ENCODE data around the gene LHFPL6.

Gene LHFPL6

GRCh38 chr13:39505151-39505550 is 97.8 kb downstream of the LHFPL6 start:
- H3K4me3 ChIP-seq (ENCODE audit: low read length), result no peak overlapping the region
- H3K27me3 ChIP-seq (ENCODE audit: control insufficient read depth, insufficient read depth, low read length), result no peaks in the 10 kb centered on the region
- no peaks in the 10 kb centered on the region for H3K36me3 ChIP-seq (ENCODE audit: control insufficient read depth, low read depth, low read length)
- no peak overlapping the region for H3K9ac ChIP-seq (ENCODE audit: low read length)
- H3K27ac ChIP-seq (ENCODE audit: low read length), result no peak overlapping the region
- peaks cover 4% of the 10 kb centered on the region for H3K4me1 ChIP-seq (ENCODE audit: control insufficient read depth, low read depth, low read length)
- no peaks in the 10 kb centered on the region for H3K9me3 ChIP-seq (ENCODE audit: control insufficient read depth, low read depth, low read length)

- no peaks in the 10 kb centered on the region for H3K9me3 ChIP-seq (ENCODE audit: control insufficient read depth, low read depth, low read length)
- no peak overlapping the region for H3K27ac ChIP-seq (ENCODE audit: low read length)
- no peak overlapping the region for H3K4me3 ChIP-seq (ENCODE audit: low read length)
- peaks cover 18% of the 10 kb centered on the region for H3K4me1 ChIP-seq (ENCODE audit: control insufficient read depth, low read depth, low read length)
- no peak overlapping the region for H3K9ac ChIP-seq (ENCODE audit: low read length)
- H3K36me3 ChIP-seq (ENCODE audit: control insufficient read depth, low read depth, low read length), result no peaks in the 10 kb centered on the region
- no peaks in the 10 kb centered on the region for H3K27me3 ChIP-seq (ENCODE audit: control insufficient read depth, insufficient read depth, low read length)
Measured at GRCh38 chr13:39503048-39503447, 99.9 kb downstream of the LHFPL6 start.

GRCh38 chr13:39501702-39502324 is 101.2 kb downstream of the LHFPL6 start:
- Histone ChIP-seq H3K36me3 (ENCODE audit: control insufficient read depth, low read depth, low read length) (no peaks in the 10 kb centered on the region), H3K4me3 (ENCODE audit: low read length) (no peak overlapping the region), H3K9ac (ENCODE audit: low read length) (no peak overlapping the region), H3K27ac (ENCODE audit: low read length) (no peak overlapping the region), H3K4me1 (ENCODE audit: control insufficient read depth, low read depth, low read length) (peaks cover 30% of the 10 kb centered on the region), H3K27me3 (ENCODE audit: control insufficient read depth, insufficient read depth, low read length) (no peaks in the 10 kb centered on the region), H3K9me3 (ENCODE audit: control insufficient read depth, low read depth, low read length) (no peaks in the 10 kb centered on the region)

GRCh38 chr13:39499604-39500003 is 103.4 kb downstream of the LHFPL6 start:
- no peaks in the 10 kb centered on the region for H3K36me3 ChIP-seq (ENCODE audit: control insufficient read depth, low read depth, low read length)
- H3K9ac ChIP-seq (ENCODE audit: low read length), result no peak overlapping the region
- H3K4me3 ChIP-seq (ENCODE audit: low read length), result no peak overlapping the region
- no peaks in the 10 kb centered on the region for H3K9me3 ChIP-seq (ENCODE audit: control insufficient read depth, low read depth, low read length)
- H3K4me1 ChIP-seq (ENCODE audit: control insufficient read depth, low read depth, low read length), result peaks cover 52% of the 10 kb centered on the region
- H3K27me3 ChIP-seq (ENCODE audit: control insufficient read depth, insufficient read depth, low read length), result no peaks in the 10 kb centered on the region
- no peak overlapping the region for H3K27ac ChIP-seq (ENCODE audit: low read length)

GRCh38 chr13:39498471-39499114 is 104.4 kb downstream of the LHFPL6 start:
- H3K27ac ChIP-seq (ENCODE audit: low read length), result no peak overlapping the region
- H3K36me3 ChIP-seq (ENCODE audit: control insufficient read depth, low read depth, low read length), result no peaks in the 10 kb centered on the region
- no peak overlapping the region for H3K9ac ChIP-seq (ENCODE audit: low read length)
- no peaks in the 10 kb centered on the region for H3K9me3 ChIP-seq (ENCODE audit: control insufficient read depth, low read depth, low read length)
- peak overlapping the region; percentile 29 for H3K4me3 ChIP-seq (ENCODE audit: low read length)
- peaks cover 62% of the 10 kb centered on the region for H3K4me1 ChIP-seq (ENCODE audit: control insufficient read depth, low read depth, low read length)
- no peaks in the 10 kb centered on the region for H3K27me3 ChIP-seq (ENCODE audit: control insufficient read depth, insufficient read depth, low read length)

- H3K4me1 ChIP-seq (ENCODE audit: control insufficient read depth, low read depth, low read length), result peaks cover 72% of the 10 kb centered on the region
- H3K27ac ChIP-seq (ENCODE audit: low read length), result no peak overlapping the region
- H3K4me3 ChIP-seq (ENCODE audit: low read length), result no peak overlapping the region
- no peaks in the 10 kb centered on the region for H3K36me3 ChIP-seq (ENCODE audit: control insufficient read depth, low read depth, low read length)
- no peaks in the 10 kb centered on the region for H3K9me3 ChIP-seq (ENCODE audit: control insufficient read depth, low read depth, low read length)
- H3K9ac ChIP-seq (ENCODE audit: low read length), result no peak overlapping the region
- H3K27me3 ChIP-seq (ENCODE audit: control insufficient read depth, insufficient read depth, low read length), result no peaks in the 10 kb centered on the region
Measured at GRCh38 chr13:39496506-39496905, 106.5 kb downstream of the LHFPL6 start.

GRCh38 chr13:39494633-39495032 is 108.4 kb downstream of the LHFPL6 start:
- H3K4me1 ChIP-seq (ENCODE audit: control insufficient read depth, low read depth, low read length), result peaks cover 85% of the 10 kb centered on the region
- no peak overlapping the region for H3K27ac ChIP-seq (ENCODE audit: low read length)
- H3K36me3 ChIP-seq (ENCODE audit: control insufficient read depth, low read depth, low read length), result no peaks in the 10 kb centered on the region
- no peaks in the 10 kb centered on the region for H3K9me3 ChIP-seq (ENCODE audit: control insufficient read depth, low read depth, low read length)
- no peak overlapping the region for H3K4me3 ChIP-seq (ENCODE audit: low read length)
- no peaks in the 10 kb centered on the region for H3K27me3 ChIP-seq (ENCODE audit: control insufficient read depth, insufficient read depth, low read length)
- H3K9ac ChIP-seq (ENCODE audit: low read length), result no peak overlapping the region

- peaks cover under 1% of the 10 kb centered on the region for H3K27me3 ChIP-seq (ENCODE audit: control insufficient read depth, insufficient read depth, low read length)
- H3K9ac ChIP-seq (ENCODE audit: low read length), result no peak overlapping the region
- peak overlapping the region; percentile 8 for H3K4me3 ChIP-seq (ENCODE audit: low read length)
- peaks cover 80% of the 10 kb centered on the region for H3K4me1 ChIP-seq (ENCODE audit: control insufficient read depth, low read depth, low read length)
- no peaks in the 10 kb centered on the region for H3K9me3 ChIP-seq (ENCODE audit: control insufficient read depth, low read depth, low read length)
- H3K27ac ChIP-seq (ENCODE audit: low read length), result no peak overlapping the region
- H3K36me3 ChIP-seq (ENCODE audit: control insufficient read depth, low read depth, low read length), result no peaks in the 10 kb centered on the region
Measured at GRCh38 chr13:39494006-39494405, 109.0 kb downstream of the LHFPL6 start.

- Histone ChIP-seq H3K4me1 (ENCODE audit: control insufficient read depth, low read depth, low read length) (peaks cover 50% of the 10 kb centered on the region), H3K9ac (ENCODE audit: low read length) (peak overlapping the region; percentile 33), H3K36me3 (ENCODE audit: control insufficient read depth, low read depth, low read length) (no peaks in the 10 kb centered on the region), H3K27me3 (ENCODE audit: control insufficient read depth, insufficient read depth, low read length) (peaks cover 5% of the 10 kb centered on the region), H3K4me3 (ENCODE audit: low read length) (peak overlapping the region; percentile 8), H3K27ac (ENCODE audit: low read length) (peak overlapping the region; percentile 47), H3K9me3 (ENCODE audit: control insufficient read depth, low read depth, low read length) (no peaks in the 10 kb centered on the region)
Measured at GRCh38 chr13:39490136-39490535, 112.9 kb downstream of the LHFPL6 start.

- H3K9me3 ChIP-seq (ENCODE audit: control insufficient read depth, low read depth, low read length), result no peaks in the 10 kb centered on the region
- peaks cover 44% of the 10 kb centered on the region for H3K4me1 ChIP-seq (ENCODE audit: control insufficient read depth, low read depth, low read length)
- H3K4me3 ChIP-seq (ENCODE audit: low read length), result no peak overlapping the region
- H3K9ac ChIP-seq (ENCODE audit: low read length), result no peak overlapping the region
- H3K27me3 ChIP-seq (ENCODE audit: control insufficient read depth, insufficient read depth, low read length), result peaks cover 5% of the 10 kb centered on the region
- no peaks in the 10 kb centered on the region for H3K36me3 ChIP-seq (ENCODE audit: control insufficient read depth, low read depth, low read length)
- no peak overlapping the region for H3K27ac ChIP-seq (ENCODE audit: low read length)
Measured at GRCh38 chr13:39486758-39487157, 116.2 kb downstream of the LHFPL6 start.

GRCh38 chr13:39485314-39485700 is 117.7 kb downstream of the LHFPL6 start:
- no peak overlapping the region for H3K27ac ChIP-seq (ENCODE audit: low read length)
- H3K9ac ChIP-seq (ENCODE audit: low read length), result no peak overlapping the region
- H3K9me3 ChIP-seq (ENCODE audit: control insufficient read depth, low read depth, low read length), result no peaks in the 10 kb centered on the region
- peaks cover 33% of the 10 kb centered on the region for H3K4me1 ChIP-seq (ENCODE audit: control insufficient read depth, low read depth, low read length)
- no peaks in the 10 kb centered on the region for H3K36me3 ChIP-seq (ENCODE audit: control insufficient read depth, low read depth, low read length)
- H3K27me3 ChIP-seq (ENCODE audit: control insufficient read depth, insufficient read depth, low read length), result peaks cover 5% of the 10 kb centered on the region
- H3K4me3 ChIP-seq (ENCODE audit: low read length), result no peak overlapping the region

Data from iPS-18a (cell line).